A549 (cell line): Measurements from ENCODE around the gene PDE4D. TPM values are rescaled to one million over a fixed set of nuclear protein-coding genes. Genes with fewer than 3 reads are reported as not detected.

Experiments used
- ATAC-seq, 2 experiments: fragments of 200-7000 bp in 1 of 2; fragments of >200 bp in 1 of 2; cut with Nextera tagmentation in 1 of 2; cut with Tn5 transposase in 1 of 2; 3 replicates each; pipeline versions ENCODE4 v1.8.0 to v1.9.1; 2018 to 2020; ENCODE audit warnings: mild to moderate bottlenecking in 1 of 2, moderate library complexity in 1 of 2
- CTCF ChIA-PET: fragments of 300-600 bp; sonication (Branson Sonifier 250); formaldehyde crosslinking; extraction: SDS; loops from one replicate; lab custom pipeline; 2021; ENCODE audit warnings: antibody characterized with exemption, inconsistent platforms; lab: Yijun Ruan, JAX
- POLR2A ChIA-PET: fragments of 350-600 bp; formaldehyde crosslinking; extraction: SDS; loops from one replicate; lab custom pipeline; 2021; ENCODE audit warnings: antibody characterized with exemption, inconsistent platforms; lab: Yijun Ruan, JAX
- DNase-seq, 2 experiments: peaks; one replicate each; pipeline versions ENCODE4 v3.0.0 to v3.0.0-alpha.2; 2011 to 2016; ENCODE audit warnings: low read depth in 1 of 2, low spot score in 1 of 2
- FAIRE-seq: peaks from 2 replicates; lab custom pipeline; 2011; peaks lifted over from hg19 to GRCh38; lab: Jason Lieb, UNC
- H3K27ac ChIP-seq, 2 experiments: fragments of >200 bp; sonication (Bioruptor Twin); formaldehyde crosslinking; 3 replicates each; pipeline ENCODE4 v1.5.1; 2016 to 2017
- H3K4me1 ChIP-seq: fragments of >200 bp; sonication (Bioruptor Twin); formaldehyde crosslinking; 3 replicates; pipeline ENCODE4 v1.6.1; 2016
- H3K4me2 ChIP-seq: fragments of >200 bp; sonication (Bioruptor Twin); formaldehyde crosslinking; 3 replicates; pipeline ENCODE4 v1.6.1; 2016
- H3K4me3 ChIP-seq: fragments of >200 bp; sonication (Bioruptor Twin); formaldehyde crosslinking; 3 replicates; pipeline ENCODE4 v1.5.1; 2016
- H3K9me3 ChIP-seq: fragments of >200 bp; sonication (Bioruptor Twin); formaldehyde crosslinking; 3 replicates; pipeline ENCODE4 v1.6.1; 2016
- ATOH8 ChIP-seq: fragments of 250-450 bp; sonication (Bioruptor Pico); IDR thresholded peaks from 2 replicates; pipeline ENCODE4 v1.5.0; 2020; ENCODE audit warnings: low read depth, mild to moderate bottlenecking, moderate library complexity
- CEBPB ChIP-seq, 2 experiments: fragments of >200 bp in 1 of 2; sonication (Bioruptor Twin) in 1 of 2; formaldehyde crosslinking in 1 of 2; IDR thresholded peaks; 2 replicates each; pipeline ENCODE4 v1.6.1; 2012 to 2016
- CHD2 ChIP-seq: fragments of 150-350 bp; IDR thresholded peaks from 2 replicates; pipeline ENCODE4 v1.6.1; 2014; ENCODE audit warnings: low read length; ENCODE audit not compliant: partially characterized antibody
- CTCF ChIP-seq: fragments of >200 bp; sonication (Bioruptor Twin); formaldehyde crosslinking; IDR thresholded peaks from 3 replicates; pipeline ENCODE4 v1.5.1; 2016
- EHF ChIP-seq: fragments of 250-450 bp; sonication (Bioruptor Pico); IDR thresholded peaks from 2 replicates; pipeline ENCODE4 v1.5.0; 2020; ENCODE audit warnings: mild to moderate bottlenecking
- EP300 ChIP-seq, 2 experiments: fragments of >200 bp; sonication (Bioruptor Twin); formaldehyde crosslinking; IDR thresholded peaks; 2 replicates in 1 of 2; 3 replicates in 1 of 2; pipeline ENCODE4 v1.6.1; 2016 to 2017
- FOSB ChIP-seq: fragments of 250-450 bp; sonication (Bioruptor Pico); IDR thresholded peaks from 2 replicates; pipeline ENCODE4 v1.5.0; 2020; ENCODE audit warnings: mild to moderate bottlenecking, moderate library complexity
- GATA3 ChIP-seq: IDR thresholded peaks from 2 replicates; pipeline ENCODE4 v1.6.1; 2012; ENCODE audit warnings: borderline replicate concordance
- HEYL ChIP-seq: fragments of 250-450 bp; sonication (Bioruptor Pico); IDR thresholded peaks from 2 replicates; pipeline ENCODE4 v1.8.0; 2021; ENCODE audit warnings: mild to moderate bottlenecking, moderate library complexity
- HOXB5 ChIP-seq: fragments of 250-450 bp; sonication (Bioruptor Pico); IDR thresholded peaks from 2 replicates; pipeline ENCODE4 v1.5.0; 2020; ENCODE audit warnings: mild to moderate bottlenecking, moderate library complexity
- JUN ChIP-seq, 2 experiments: fragments of >200 bp; sonication (Bioruptor Twin); formaldehyde crosslinking; IDR thresholded peaks; 2 replicates in 1 of 2; 3 replicates in 1 of 2; pipeline ENCODE4 v1.6.1; 2016 to 2017
- KDM1A ChIP-seq: fragments of 200-600 bp; sonication (generic); IDR thresholded peaks from 2 replicates; pipeline ENCODE4 v1.6.1; 2016; ENCODE audit warnings: low read depth, mild to moderate bottlenecking
- KDM5A ChIP-seq: fragments of 200-600 bp; sonication (generic); IDR thresholded peaks from 2 replicates; pipeline ENCODE4 v1.6.1; 2016; ENCODE audit warnings: antibody characterized with exemption, mild to moderate bottlenecking
- PBX3 ChIP-seq: IDR thresholded peaks from 2 replicates; pipeline ENCODE4 v1.6.1; 2012
- PHF8 ChIP-seq: fragments of 200-600 bp; sonication (generic); IDR thresholded peaks from 2 replicates; pipeline ENCODE4 v1.6.1; 2016; ENCODE audit warnings: low read depth, mild to moderate bottlenecking, antibody characterized with exemption, moderate library complexity, borderline replicate concordance
- POLR2A ChIP-seq: IDR thresholded peaks from 2 replicates; pipeline ENCODE4 v1.6.1; 2012; ENCODE audit warnings: mild to moderate bottlenecking, low read length
- POLR2AphosphoS2 ChIP-seq: conservative IDR thresholded peaks from 2 replicates; pipeline ENCODE4 v1.6.1; 2012; ENCODE audit warnings: low read length, improper control_type of control experiment, inconsistent platforms
- RCOR1 ChIP-seq: fragments of 150-350 bp; IDR thresholded peaks from 2 replicates; pipeline ENCODE4 v1.6.1; 2014; ENCODE audit warnings: antibody characterized with exemption, low read length, low read depth
- TP53 ChIP-seq: fragments of 250-450 bp; sonication (Bioruptor Pico); IDR thresholded peaks from 2 replicates; pipeline ENCODE4 v1.5.0; 2021; ENCODE audit warnings: mild to moderate bottlenecking, moderate library complexity
- WGBS: methylation state at CpG from one replicate; pipeline ENCODE4 v1.1.6; 2017; ENCODE audit errors: missing lambda C conversion rate; 5-methylcytosine and 5-hydroxymethylcytosine counted together
- polyA plus RNA-seq, 4 experiments: library from polyadenylated mRNA; depleted of rRNA in 3 of 4; stranded (reverse); fragments of >200 nt; fragmentation: RNase III in 1 of 4; extraction: RNeasy Plus Mini Kit Qiagen cat#74134 plus additional on column Dnase treatment in 1 of 4; gene quantifications; 2 replicates in 3 of 4; 3 replicates in 1 of 4; pipeline ENCODE4 v1.2.3, GENCODE V29; 2011 to 2017

Gene PDE4D
- polyA plus RNA-seq, 2 of the 4 experiments (the other 2 are of a cell fraction) = 74.0 to 213 TPM

GRCh38 chr5:59123595-59124561 lies 769.6 kb downstream of the PDE4D start (continued):
- TF ChIP-seq PBX3 (no peak), ATOH8 (CRISPR knock-in tag) (no peak), JUN (IDR thresholded peaks at IDR 0.05) (peak in 1 of 2 experiments; percentile 30; a peak in 2 of 5 replicates), EHF (CRISPR knock-in tag) (no peak), HEYL (CRISPR knock-in tag) (0 out of 2 replicates have a peak, but pooled peaks have one; percentile 7), PHF8 (no peak), EP300 (IDR thresholded peaks at IDR 0.05) (peak in 1 of 2 experiments; percentile 28; a peak in 1 of 5 replicates), GATA3 (no peak; the same call in 1 of the 2 replicates)

- 97% methylated on average over 1 of the region's 1 CpG for WGBS
- Histone ChIP-seq H3K4me2 (no peak overlapping the region), H3K9me3 (no peaks in the 10 kb centered on the region), H3K4me1 (peaks cover 92% of the 10 kb centered on the region), H3K27ac (peak overlapping the region; percentile 72 to 94), H3K4me3 (no peak overlapping the region)
- DNase-seq = no peak
- FAIRE-seq = peak; percentile 13
- TF ChIP-seq TP53 (CRISPR knock-in tag) (no peak), HOXB5 (no peak), CHD2 (no peak), PBX3 (no peak), KDM1A (no peak), KDM5A (no peak), CTCF (no peak), CEBPB (IDR thresholded peaks at IDR 0.05) (no peak), FOSB (no peak), RCOR1 (no peak), POLR2A (no peak), POLR2AphosphoS2 (no peak)
- no peak for ATAC-seq
- POLR2A ChIA-PET = no interaction called here
- CTCF ChIA-PET = interaction anchor here (0.6 to 1.8 kb wide), 5 partner anchors 15 to 233 kb away, joined by 3 to 6 read pairs (median 4); no protein-coding TSS in a partner anchor
Observed at GRCh38 chr5:59119480-59119879, 774.0 kb downstream of the PDE4D start.
